Osteoblast (primary cell): ENCODE results near the gene NIPSNAP3A. TPM values are rescaled to one million over a fixed set of nuclear protein-coding genes. Genes with fewer than 3 reads are reported as not detected.

Experiments
- DNase-seq: peaks from one replicate; pipeline ENCODE4 v3.0.0; 2011; ENCODE audit warnings: low spot score, mixed read lengths; ENCODE audit not compliant: insufficient read length; ENCODE audit errors: missing footprints
- H2AFZ ChIP-seq: 2 replicates; pipeline ENCODE4 v1.6.0; 2011; ENCODE audit warnings: mild to moderate bottlenecking, low read length
- H3K27ac ChIP-seq: 2 replicates; pipeline ENCODE4 v1.5.1; 2011; ENCODE audit warnings: mild to moderate bottlenecking, low read depth, low read length, moderate library complexity
- H3K27me3 ChIP-seq: 2 replicates; pipeline ENCODE4 v1.6.0; 2012; ENCODE audit warnings: mild to moderate bottlenecking, control low read depth, inconsistent platforms, low read length, moderate library complexity; ENCODE audit not compliant: insufficient read depth
- H3K36me3 ChIP-seq: 2 replicates; pipeline ENCODE4 v1.5.1; 2011; ENCODE audit warnings: mild to moderate bottlenecking, low read length, control low read depth, moderate library complexity; ENCODE audit not compliant: insufficient read depth
- H3K4me1 ChIP-seq: 2 replicates; pipeline ENCODE4 v1.5.1; 2011; ENCODE audit warnings: mild to moderate bottlenecking, low read length, control low read depth, moderate library complexity; ENCODE audit not compliant: insufficient read depth
- H3K4me2 ChIP-seq: 2 replicates; pipeline ENCODE4 v1.6.0; 2011; ENCODE audit warnings: mild to moderate bottlenecking, low read length; ENCODE audit not compliant: insufficient read depth
- H3K4me3 ChIP-seq: fragments of 200-600 bp; sonication (generic); 3 replicates; pipeline ENCODE4 v1.5.1; 2012; ENCODE audit warnings: mild to moderate bottlenecking, low read length, inconsistent platforms; ENCODE audit not compliant: insufficient read depth
- H3K79me2 ChIP-seq: 2 replicates; pipeline ENCODE4 v1.6.0; 2012; ENCODE audit warnings: mild to moderate bottlenecking, low read length, control low read depth, inconsistent platforms; ENCODE audit not compliant: insufficient read depth
- H3K9me3 ChIP-seq: 2 replicates; pipeline ENCODE4 v1.5.1; 2011; ENCODE audit warnings: low read depth, low read length, control low read depth
- H4K20me1 ChIP-seq: 2 replicates; pipeline ENCODE4 v1.6.0; 2012; ENCODE audit warnings: mild to moderate bottlenecking, low read length, control low read depth; ENCODE audit not compliant: insufficient read depth
- total RNA-seq: library from RNA; depleted of rRNA; stranded (reverse); fragments of >200 nt; gene quantifications from 2 replicates; pipeline ENCODE4 v1.2.3, GENCODE V29; 2012
- TF ChIP-seq, protein P1 (sequence below): IDR thresholded peaks from 2 replicates; pipeline ENCODE4 v1.5.1; 2011; ENCODE audit warnings: mild to moderate bottlenecking, low read depth, low read length, moderate library complexity; ENCODE audit errors: extremely low read depth

The NIPSNAP3A gene
- total RNA-seq, 1 donor: 42.7 TPM

- no peak for DNase-seq
These were observed 54.6 kb downstream of the NIPSNAP3A start for GRCh38 chr9:104802110-104802509.

DNA sequence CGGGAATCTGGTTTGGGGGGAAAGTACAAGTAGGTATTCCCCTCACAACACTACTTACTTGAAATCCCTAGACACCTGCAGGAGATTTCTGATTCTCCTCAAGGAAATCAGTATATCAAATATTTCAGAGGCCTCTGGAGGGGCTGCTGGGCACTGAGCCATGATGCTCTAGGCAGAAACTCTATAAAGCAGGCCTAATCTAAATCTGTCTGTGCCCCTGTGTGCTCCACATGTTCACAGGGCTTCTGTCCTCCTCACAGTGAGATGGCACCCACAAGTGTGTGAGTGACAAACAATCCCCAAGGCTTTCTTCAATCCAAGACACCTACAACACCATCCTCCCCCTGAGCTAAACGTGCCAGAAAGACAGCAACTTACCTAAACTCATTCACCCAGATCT, 55.4 kb downstream of the NIPSNAP3A start:
- Histone ChIP-seq H2AFZ (no peak overlapping the region), H3K4me2 (no peak overlapping the region), H3K27ac (no peak overlapping the region), H3K9me3 (no peaks in the 10 kb centered on the region), H4K20me1 (no peaks in the 10 kb centered on the region), H3K36me3 (peaks cover 28% of the 10 kb centered on the region), H3K4me1 (no peaks in the 10 kb centered on the region), H3K4me3 (no peak overlapping the region), H3K27me3 (no peaks in the 10 kb centered on the region), H3K79me2 (no peaks in the 10 kb centered on the region)
- TF ChIP-seq, protein P1, sequence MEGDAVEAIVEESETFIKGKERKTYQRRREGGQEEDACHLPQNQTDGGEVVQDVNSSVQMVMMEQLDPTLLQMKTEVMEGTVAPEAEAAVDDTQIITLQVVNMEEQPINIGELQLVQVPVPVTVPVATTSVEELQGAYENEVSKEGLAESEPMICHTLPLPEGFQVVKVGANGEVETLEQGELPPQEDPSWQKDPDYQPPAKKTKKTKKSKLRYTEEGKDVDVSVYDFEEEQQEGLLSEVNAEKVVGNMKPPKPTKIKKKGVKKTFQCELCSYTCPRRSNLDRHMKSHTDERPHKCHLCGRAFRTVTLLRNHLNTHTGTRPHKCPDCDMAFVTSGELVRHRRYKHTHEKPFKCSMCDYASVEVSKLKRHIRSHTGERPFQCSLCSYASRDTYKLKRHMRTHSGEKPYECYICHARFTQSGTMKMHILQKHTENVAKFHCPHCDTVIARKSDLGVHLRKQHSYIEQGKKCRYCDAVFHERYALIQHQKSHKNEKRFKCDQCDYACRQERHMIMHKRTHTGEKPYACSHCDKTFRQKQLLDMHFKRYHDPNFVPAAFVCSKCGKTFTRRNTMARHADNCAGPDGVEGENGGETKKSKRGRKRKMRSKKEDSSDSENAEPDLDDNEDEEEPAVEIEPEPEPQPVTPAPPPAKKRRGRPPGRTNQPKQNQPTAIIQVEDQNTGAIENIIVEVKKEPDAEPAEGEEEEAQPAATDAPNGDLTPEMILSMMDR: no peak
- no peak for DNase-seq

More at GRCh38 chr9:104802110-104802509, 54.6 kb downstream of the NIPSNAP3A start:
- no peaks in the 10 kb centered on the region for H4K20me1 ChIP-seq
- H3K4me2 ChIP-seq: no peak overlapping the region
- no peaks in the 10 kb centered on the region for H3K79me2 ChIP-seq
- H3K9me3 ChIP-seq: no peaks in the 10 kb centered on the region
- H3K36me3 ChIP-seq: peaks cover 32% of the 10 kb centered on the region
- H3K27me3 ChIP-seq: no peaks in the 10 kb centered on the region
- H3K4me1 ChIP-seq: no peaks in the 10 kb centered on the region
- no peak overlapping the region for H2AFZ ChIP-seq
- TF ChIP-seq, protein P1: no peak
- no peak overlapping the region for H3K27ac ChIP-seq
- no peak overlapping the region for H3K4me3 ChIP-seq

DNA sequence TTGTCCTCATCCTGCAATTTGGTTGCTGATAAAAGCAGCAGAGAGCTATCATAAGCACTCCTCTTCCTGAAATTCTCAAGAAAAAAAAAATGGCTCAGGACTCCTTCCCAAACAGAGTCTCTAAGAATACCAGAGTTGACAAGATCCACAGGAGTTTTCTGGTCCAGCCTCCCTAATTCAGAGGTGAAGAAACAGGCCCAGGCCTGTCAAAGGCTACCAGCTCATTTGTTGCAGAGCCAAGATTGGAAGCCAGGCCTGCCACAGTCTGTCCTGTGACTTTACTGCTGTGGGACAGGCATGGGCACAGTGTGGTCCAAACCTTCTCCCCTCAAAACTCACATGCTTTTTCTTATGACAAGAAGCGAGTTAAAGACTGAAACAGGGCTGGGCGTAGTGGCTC, 58.0 kb downstream of the NIPSNAP3A start:
- Histone ChIP-seq H3K9me3 (no peaks in the 10 kb centered on the region), H3K4me1 (peaks cover 3% of the 10 kb centered on the region), H4K20me1 (no peaks in the 10 kb centered on the region), H3K36me3 (peaks cover 18% of the 10 kb centered on the region), H3K4me2 (no peak overlapping the region), H3K27me3 (no peaks in the 10 kb centered on the region), H3K79me2 (no peaks in the 10 kb centered on the region), H3K4me3 (no peak overlapping the region), H3K27ac (no peak overlapping the region), H2AFZ (no peak overlapping the region)
- TF ChIP-seq, protein P1: no peak
- DNase-seq: no peak

DNA sequence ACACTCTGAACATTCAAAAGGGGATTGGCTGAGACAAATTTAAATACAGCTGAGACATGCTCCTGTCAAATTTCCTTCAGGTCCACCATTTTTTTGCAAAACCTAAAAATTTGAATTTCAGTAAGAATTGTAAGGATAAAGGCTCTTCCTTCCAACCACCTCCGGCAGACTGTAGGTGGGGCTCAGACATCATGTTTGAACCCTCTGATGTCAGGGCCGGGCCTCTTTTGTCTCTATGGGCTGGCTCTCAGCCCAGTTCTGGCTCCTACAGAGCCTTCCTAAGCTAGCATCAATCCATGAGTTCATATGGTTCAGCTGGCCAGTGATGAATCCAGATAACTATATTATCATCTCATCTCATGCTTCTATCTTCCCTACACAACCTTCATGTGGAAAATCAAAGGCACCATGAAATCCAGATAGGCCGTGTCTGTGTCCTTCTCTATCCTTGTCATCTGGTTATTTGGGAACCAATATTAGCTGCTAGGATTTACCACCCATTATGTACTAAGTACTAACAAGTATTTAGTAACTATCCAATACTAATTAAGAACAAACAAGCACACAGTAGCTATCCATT, 60.6 kb downstream of the NIPSNAP3A start:
- H3K27ac ChIP-seq: no peak overlapping the region
- no peak overlapping the region for H2AFZ ChIP-seq
- no peak overlapping the region for H3K4me2 ChIP-seq
- peaks cover 13% of the 10 kb centered on the region for H3K4me1 ChIP-seq
- no peak for DNase-seq
- TF ChIP-seq, protein P1: peak; percentile 52
- no peaks in the 10 kb centered on the region for H3K27me3 ChIP-seq
- H3K36me3 ChIP-seq: peaks cover 23% of the 10 kb centered on the region
- H3K79me2 ChIP-seq: no peaks in the 10 kb centered on the region
- H3K4me3 ChIP-seq: no peak overlapping the region
- H3K9me3 ChIP-seq: no peaks in the 10 kb centered on the region
- H4K20me1 ChIP-seq: no peaks in the 10 kb centered on the region

Other genes with a start within 250 kb of the NIPSNAP3A start
- gene OR13F1, start 243.4 kb upstream of the NIPSNAP3A start, total RNA-seq: not detected in 2 replicates
- gene OR13C4, start 220.5 kb upstream of the NIPSNAP3A start, total RNA-seq: not detected in 2 replicates
- gene OR13C3, start 210.8 kb upstream of the NIPSNAP3A start, total RNA-seq: not detected in 2 replicates
- not detected in 2 replicates for gene OR13C8, start 178.5 kb upstream of the NIPSNAP3A start, total RNA-seq
- not detected in 2 replicates for gene OR13C5, start 148.3 kb upstream of the NIPSNAP3A start, total RNA-seq
- not detected in 2 replicates for gene OR13C2, start 142.1 kb upstream of the NIPSNAP3A start, total RNA-seq
- not detected in 2 replicates for gene OR13C9, start 129.5 kb upstream of the NIPSNAP3A start, total RNA-seq
- not detected in 2 replicates for gene OR13D1, start 53.2 kb upstream of the NIPSNAP3A start, total RNA-seq
- 2.1 and 2.5 TPM in 2 replicates for gene NIPSNAP3B, start 16.4 kb downstream of the NIPSNAP3A start, total RNA-seq
- gene ABCA1, start 180.5 kb downstream of the NIPSNAP3A start, total RNA-seq: 50.1 and 73.1 TPM in 2 replicates